NCI-H2227 treated with DMSO at 0.1 percent for 48 hours (cell line): ENCODE measurements around the gene EYS.

Source experiments
- DNase-seq: peaks from one replicate; lab custom pipeline; 2025; lab: John Stamatoyannopoulos, UW

The EYS gene

GRCh38 chr6:65221153-65221552 lies 485.9 kb downstream of the EYS start:
- no peak for DNase-seq

GRCh38 chr6:65202738-65203137 lies 504.3 kb downstream of the EYS start:
- no peak for DNase-seq

DNA sequence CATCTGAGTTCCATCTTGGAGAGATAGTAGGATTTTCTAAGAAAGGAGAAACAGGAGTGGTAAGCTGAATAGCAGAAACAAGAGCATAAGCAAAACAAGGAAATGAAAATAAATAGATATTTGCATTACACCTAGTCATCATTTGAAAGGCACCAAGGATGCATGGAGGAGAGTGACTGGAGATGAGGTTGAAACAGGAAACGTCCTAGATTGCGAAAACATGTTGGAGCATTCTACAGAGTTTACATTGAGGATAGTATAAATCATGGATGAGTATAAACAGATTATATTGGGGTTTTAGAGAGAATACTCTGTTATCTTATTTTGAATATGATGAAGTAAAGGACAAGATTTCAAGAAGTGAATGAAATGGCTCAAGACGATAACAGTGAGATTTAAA lies 507.3 kb downstream of the EYS start:
- DNase-seq = no peak

DNA sequence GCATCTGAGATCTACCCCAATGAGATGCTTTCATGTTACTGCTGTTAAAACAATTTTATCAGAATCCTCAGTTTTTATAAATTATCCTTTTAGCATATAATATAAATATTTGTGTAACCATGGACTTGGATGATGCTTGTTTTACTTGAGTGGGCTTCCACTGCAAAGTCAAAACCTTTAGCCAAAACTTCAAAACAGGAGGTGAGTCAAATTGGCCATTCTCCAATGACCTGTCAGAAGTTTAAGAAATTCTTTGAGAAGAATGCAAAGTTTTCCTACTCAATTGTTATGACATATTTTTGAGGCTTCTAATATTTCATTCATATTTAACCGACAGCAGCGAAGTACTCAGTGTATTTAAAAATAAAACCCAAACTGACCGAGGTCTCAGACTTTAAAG lies 507.9 kb downstream of the EYS start:
- DNase-seq = no peak

DNA sequence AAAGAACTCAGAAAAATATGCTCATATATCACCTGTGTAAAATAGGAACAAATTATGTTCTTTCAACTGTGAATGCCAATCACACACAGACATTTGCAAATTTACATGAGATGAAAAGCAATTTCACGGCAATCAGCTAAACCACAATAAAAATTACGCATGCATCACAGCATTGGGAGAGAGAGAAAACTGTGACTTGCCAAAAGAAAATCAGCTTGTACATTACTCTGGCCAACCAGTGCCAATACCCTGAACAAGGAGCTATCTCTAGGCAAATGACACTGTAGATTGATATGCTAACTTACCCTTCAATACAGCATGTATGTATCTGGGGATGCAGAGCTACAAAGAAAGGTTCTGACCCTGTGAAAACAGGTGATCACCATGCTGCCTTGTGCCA lies 515.6 kb downstream of the EYS start:
- DNase-seq = no peak

DNA sequence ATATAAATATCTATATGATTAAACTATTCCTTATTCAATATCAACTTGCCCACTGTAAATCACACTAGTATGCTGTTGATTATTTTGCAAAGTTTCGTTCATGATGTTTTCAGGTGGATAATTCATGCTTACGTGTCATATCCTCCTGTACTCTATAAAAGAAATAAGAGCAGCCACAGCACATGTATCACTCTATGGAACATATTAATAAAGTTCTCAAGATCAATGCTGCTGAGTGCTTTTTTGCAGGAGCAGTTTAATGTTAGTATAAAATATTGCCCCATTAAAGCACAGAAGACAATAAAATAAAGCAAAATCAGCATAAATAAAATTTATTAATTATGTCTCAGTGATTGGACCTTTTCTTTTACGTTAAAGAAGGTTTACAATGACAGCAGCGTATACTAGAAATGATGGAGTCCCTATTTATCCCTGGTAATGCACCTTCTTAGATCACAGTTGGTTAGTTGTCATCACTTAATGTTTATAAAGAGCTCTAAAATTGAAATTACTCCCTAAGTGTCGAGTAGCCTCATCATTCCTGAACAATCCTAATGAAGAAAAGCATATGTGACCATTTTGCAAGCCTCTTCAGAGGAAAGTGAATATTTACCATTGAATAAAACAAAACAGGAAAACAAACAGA lies 517.7 kb downstream of the EYS start:
- no peak for DNase-seq

GRCh38 chr6:65186826-65187225 lies 520.2 kb downstream of the EYS start:
- DNase-seq = no peak

- DNase-seq = no peak
Observed at GRCh38 chr6:65182681-65183080, 524.3 kb downstream of the EYS start.

DNA sequence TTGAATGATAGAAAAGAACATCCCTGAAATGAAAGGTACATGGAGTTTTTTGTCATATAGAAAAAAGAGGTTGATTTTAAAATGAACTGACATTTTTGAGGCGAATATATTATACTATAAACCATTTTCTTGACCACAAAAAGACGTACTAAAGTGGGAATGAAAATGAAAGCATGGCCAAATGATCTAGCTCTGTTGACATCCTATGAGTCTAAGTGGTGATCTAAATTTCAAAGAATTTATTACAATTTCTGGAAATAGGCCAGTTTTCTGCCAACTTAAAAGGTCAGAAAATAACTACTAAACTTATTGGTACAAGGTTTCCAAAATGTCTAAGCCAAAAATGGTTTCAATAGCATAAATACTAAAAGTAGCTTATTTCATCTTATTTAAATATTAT lies 536.8 kb downstream of the EYS start:
- no peak for DNase-seq

DNA sequence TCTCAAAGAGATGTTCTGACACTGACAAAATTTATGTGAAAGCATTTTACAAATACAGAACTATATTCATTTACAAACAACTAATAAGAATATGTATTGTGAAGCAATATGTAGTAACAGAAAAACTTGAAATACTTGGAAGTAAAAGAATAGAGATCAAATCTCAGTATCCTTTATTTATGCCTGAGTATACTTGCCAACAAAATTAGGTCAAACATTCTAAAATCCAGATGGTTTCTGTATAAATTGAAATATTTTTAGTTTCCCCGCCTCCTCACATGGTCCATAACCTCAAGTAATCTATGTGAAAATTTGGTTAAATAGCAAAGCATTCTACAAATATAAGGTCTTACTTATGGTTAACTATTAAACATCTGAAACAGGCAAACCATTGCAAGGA lies 545.4 kb downstream of the EYS start:
- DNase-seq = no peak

DNA sequence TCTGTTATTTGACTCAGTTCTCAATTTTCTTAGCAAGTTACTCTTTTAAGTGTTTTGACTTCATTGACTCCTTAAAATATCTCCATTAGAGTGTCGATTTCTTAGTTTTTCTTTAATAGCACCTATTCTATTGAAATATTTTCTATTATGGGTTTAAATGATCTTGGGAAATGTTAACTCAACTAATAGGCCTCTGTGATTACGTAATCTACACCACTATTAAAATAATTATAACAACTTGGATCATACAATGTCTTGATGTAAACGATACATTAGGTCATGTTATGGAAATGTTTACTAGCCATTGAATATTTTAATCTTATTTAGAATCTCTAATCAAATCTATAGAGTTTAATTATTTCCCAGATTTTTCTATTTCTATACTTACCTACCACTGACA lies 550.0 kb downstream of the EYS start:
- no peak for DNase-seq

GRCh38 chr6:65155083-65155482 lies 551.9 kb downstream of the EYS start:
- no peak for DNase-seq

DNA sequence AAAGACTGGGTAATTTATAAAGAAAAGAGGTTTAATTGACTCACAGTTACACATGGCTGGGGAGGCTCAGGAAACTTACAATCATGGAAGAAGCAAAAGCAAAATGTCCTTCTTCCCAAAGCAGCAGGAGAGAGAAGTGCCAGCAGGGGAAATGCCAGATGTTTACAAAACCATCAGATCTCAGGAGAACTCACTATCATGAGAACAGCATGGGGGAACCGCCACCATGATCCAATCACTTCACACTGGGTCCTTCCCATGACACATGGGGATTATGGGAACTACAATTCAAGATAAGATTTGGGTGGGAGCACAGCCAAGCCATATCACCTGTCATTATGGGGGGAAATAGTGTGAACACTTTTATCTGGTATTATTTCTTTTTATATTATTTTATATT lies 557.2 kb downstream of the EYS start:
- DNase-seq = no peak

- DNase-seq = no peak
Observed at GRCh38 chr6:65148839-65149238, 558.2 kb downstream of the EYS start.

GRCh38 chr6:65135567-65135966 lies 571.5 kb downstream of the EYS start:
- DNase-seq = no peak

GRCh38 chr6:65126667-65127066 lies 580.4 kb downstream of the EYS start:
- no peak for DNase-seq

- no peak for DNase-seq
Observed at GRCh38 chr6:65123521-65123920, 583.5 kb downstream of the EYS start.

DNA sequence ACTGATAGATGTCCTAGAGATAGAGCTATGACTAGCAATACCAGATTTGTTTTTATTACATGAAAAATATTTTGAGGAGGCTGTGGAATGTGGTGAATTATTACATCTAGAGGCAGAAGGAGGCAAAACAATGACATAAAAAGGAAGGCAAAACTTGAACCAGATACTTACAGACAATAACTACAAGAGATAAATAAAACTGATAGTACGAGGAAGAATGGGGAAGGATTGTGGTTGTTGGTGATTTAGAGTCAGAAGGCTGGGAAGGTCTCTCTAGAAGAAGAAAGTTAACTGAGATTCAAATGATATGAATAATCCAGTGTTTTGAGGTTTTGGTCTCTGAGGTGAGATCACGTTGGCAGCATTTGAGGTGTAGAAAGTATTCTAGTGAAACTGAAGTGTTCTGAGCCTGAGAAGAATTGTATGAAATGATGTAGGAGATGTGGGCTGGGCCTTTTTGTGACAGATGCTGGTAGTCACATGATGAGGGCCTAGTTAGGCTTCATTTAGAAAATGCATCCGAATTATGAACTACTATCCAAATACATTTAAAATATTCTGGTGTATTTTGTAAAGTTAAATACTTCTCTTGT lies 589.1 kb downstream of the EYS start:
- DNase-seq = no peak

DNA sequence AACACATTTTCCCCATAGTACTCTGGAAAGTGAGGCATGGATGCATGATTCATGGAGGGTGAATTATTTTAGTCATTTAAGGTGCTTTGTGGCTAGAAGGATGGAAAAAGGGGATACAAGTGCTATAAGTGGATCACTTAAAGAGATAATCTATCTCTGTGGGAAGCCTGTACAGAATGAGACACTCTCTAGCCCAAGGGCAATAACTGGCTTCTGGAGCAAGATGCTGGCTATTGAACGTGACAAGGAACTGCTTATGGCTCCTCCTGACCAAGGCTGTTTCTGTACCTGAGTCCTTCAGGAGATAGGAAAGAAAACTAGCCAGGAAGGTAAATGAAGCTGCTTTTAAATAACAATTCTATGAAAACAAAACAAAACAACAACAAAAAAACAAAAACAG lies 590.7 kb downstream of the EYS start:
- no peak for DNase-seq

DNA sequence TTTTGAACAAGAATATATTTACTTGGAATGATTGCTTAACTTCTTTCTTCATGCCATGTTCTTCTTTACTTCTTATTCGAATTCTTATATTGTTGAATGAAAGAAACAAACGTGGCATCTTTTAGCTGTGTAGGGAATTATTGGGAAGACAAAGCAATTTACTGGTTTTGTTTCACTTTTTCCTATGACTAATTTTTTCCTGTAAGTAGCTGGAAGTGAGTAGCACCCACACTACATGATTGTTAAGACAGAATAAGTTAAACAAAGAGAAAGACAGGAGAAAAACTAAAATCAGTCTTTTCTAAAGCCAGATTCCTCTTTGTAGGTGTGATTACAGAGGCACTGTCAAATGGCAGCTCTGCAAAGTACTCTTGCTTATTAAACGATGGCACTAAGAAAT lies 593.4 kb downstream of the EYS start:
- no peak for DNase-seq

GRCh38 chr6:65112435-65112834 lies 594.6 kb downstream of the EYS start:
- no peak for DNase-seq

GRCh38 chr6:65110031-65110430 lies 597.0 kb downstream of the EYS start:
- no peak for DNase-seq

DNA sequence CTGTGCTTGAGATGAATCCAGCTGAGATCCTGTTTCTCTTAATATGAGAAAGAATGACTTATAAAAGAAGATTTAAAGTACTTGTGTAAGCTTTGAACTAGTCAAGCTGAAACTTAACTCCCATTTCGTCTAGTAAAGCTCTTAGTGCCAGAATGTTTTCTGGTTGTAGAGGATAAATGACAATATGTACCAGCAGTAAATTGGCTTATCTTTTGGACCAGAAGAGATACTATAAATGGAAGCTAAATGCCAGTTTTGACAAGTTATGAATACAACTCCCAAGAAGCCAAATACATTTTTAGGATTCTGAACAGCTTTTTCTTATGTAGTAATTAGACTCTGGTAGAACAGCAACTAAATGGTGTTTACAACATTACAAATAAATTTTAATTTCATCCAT lies 608.7 kb downstream of the EYS start:
- no peak for DNase-seq

DNA sequence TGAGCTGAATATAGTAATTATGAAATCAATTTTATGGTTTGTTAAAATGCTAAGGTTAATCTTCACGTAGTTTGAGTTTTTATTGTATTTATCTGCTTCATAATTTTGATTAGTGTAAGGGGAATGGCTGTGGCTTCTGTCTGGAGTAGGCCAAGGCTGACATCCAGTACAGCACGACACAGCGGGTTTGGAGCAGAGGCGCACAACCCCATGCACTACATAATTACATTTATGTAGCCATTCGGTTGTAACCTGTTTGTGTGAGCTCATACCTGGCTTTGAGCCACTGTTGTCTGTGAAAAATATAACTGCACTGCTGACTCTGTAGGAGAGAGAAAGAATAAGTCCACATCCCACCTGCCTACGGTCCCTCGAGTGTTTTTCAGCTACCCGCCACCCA lies 615.5 kb downstream of the EYS start:
- DNase-seq = no peak
